Activated CD8-positive, alpha-beta T cell treated with anti-CD3 and anti-CD28 coated beads, Interleukin-2, amount 10 ng/mL, durations not matched to agents 7 days and 5 days (primary cell): Measurements from ENCODE around the gene NHLRC4. TPM values are rescaled to one million over a fixed set of nuclear protein-coding genes. Genes with fewer than 3 reads are reported as not detected.

Source experiments
- ATAC-seq: fragments of 150-1000 bp; cut with Tn5 transposase; one replicate; pipeline ENCODE4 v1.10.0; 2021; ENCODE audit warnings: moderate library complexity
- CTCF ChIA-PET: fragments of 350-600 bp; sonication (Branson Sonifier 250); formaldehyde crosslinking; loops from one replicate; lab custom pipeline; 2021; ENCODE audit warnings: antibody characterized with exemption; lab: Charles Lee
- POLR2A ChIA-PET: fragments of 350-600 bp; sonication (Branson Sonifier 250); formaldehyde crosslinking; loops from one replicate; lab custom pipeline; 2021; ENCODE audit warnings: antibody characterized with exemption; lab: Charles Lee
- DNase-seq: peaks from one replicate; pipeline ENCODE4 v3.0.0-alpha.2; 2020
- H3K27ac Mint-ChIP-seq: one replicate; pipeline ENCODE4 v1.8.0; 2021; ENCODE audit warnings: mild to moderate bottlenecking, mixed read lengths
- H3K27me3 Mint-ChIP-seq: one replicate; pipeline ENCODE4 v1.8.0; 2021; ENCODE audit warnings: low read depth, mixed read lengths
- H3K36me3 Mint-ChIP-seq: one replicate; pipeline ENCODE4 v1.8.0; 2021; ENCODE audit warnings: low read depth, mixed read lengths
- H3K4me1 Mint-ChIP-seq: one replicate; pipeline ENCODE4 v1.8.0; 2021; ENCODE audit warnings: low read depth, mixed read lengths
- H3K4me3 Mint-ChIP-seq: one replicate; pipeline ENCODE4 v1.8.0; 2021; ENCODE audit warnings: mild to moderate bottlenecking, mixed read lengths
- H3K9me3 Mint-ChIP-seq: one replicate; pipeline ENCODE4 v1.8.0; 2022; ENCODE audit warnings: mixed read lengths; ENCODE audit not compliant: insufficient read depth
- total RNA-seq, 2 experiments: library from RNA; stranded (reverse); gene quantifications; one replicate each; pipeline ENCODE4 v1.2.3, GENCODE V29; 2021

The NHLRC4 gene
- total RNA-seq, result 1 to 10 TPM; 1.6 TPM

- peaks cover 29% of the 10 kb centered on the region for H3K4me1 Mint-ChIP-seq
- DNase-seq (peak; percentile 82), ATAC-seq (peak; percentile 56)
- peak within 1 kb of the TSS; percentile 78 for H3K27ac Mint-ChIP-seq
- no peaks in the 10 kb centered on the region for H3K36me3 Mint-ChIP-seq
- CTCF ChIA-PET, result no interaction called here
- H3K27me3 Mint-ChIP-seq, result peaks cover 3% of the 10 kb centered on the region
- POLR2A ChIA-PET, result interaction anchor here (0.7 to 1.3 kb wide), 3 partner anchors 9 to 40 kb away, joined by 3 to 4 read pairs (median 3); partner anchors contain the start of gene CAPN15
- no peaks in the 10 kb centered on the region for H3K9me3 Mint-ChIP-seq
- peak within 1 kb of the TSS; percentile 58 for H3K4me3 Mint-ChIP-seq
These were observed at the start of gene NHLRC4 for GRCh38 chr16:566475-567372. NHLRC4 (plus strand) TSS chr16:567005; CDS start chr16:568048, 1,043 bp downstream.

- Mint-ChIP-seq H3K27me3 (no peaks in the 10 kb centered on the region), H3K27ac (no peak overlapping the region), H3K9me3 (no peaks in the 10 kb centered on the region), H3K4me3 (no peak overlapping the region), H3K4me1 (no peaks in the 10 kb centered on the region), H3K36me3 (no peaks in the 10 kb centered on the region)
- no peak for ATAC-seq
- DNase-seq, result no peak
- CTCF ChIA-PET, result interaction anchor here (1.6 kb wide), 1 partner anchor 9 kb away, joined by 4 read pairs; the partner anchor contains the start of gene CAPN15
- POLR2A ChIA-PET, result interaction anchor here (1.1 kb wide), 1 partner anchor 9 kb away, joined by 3 read pairs; the partner anchor contains the start of gene CAPN15
These were observed 47.9 kb upstream of the NHLRC4 start for GRCh38 chr16:518858-519257.

- DNase-seq, result no peak
- Mint-ChIP-seq H3K4me3 (no peak overlapping the region), H3K36me3 (no peaks in the 10 kb centered on the region), H3K27me3 (no peaks in the 10 kb centered on the region), H3K27ac (no peak overlapping the region), H3K9me3 (no peaks in the 10 kb centered on the region), H3K4me1 (peaks cover 2% of the 10 kb centered on the region)
- POLR2A ChIA-PET, result interaction anchor here (1.1 kb wide), 1 partner anchor 8 kb away, joined by 3 read pairs; the partner anchor contains the start of gene CAPN15
- CTCF ChIA-PET, result interaction anchor here (1.6 kb wide), 1 partner anchor 8 kb away, joined by 4 read pairs; the partner anchor contains the start of gene CAPN15
- ATAC-seq, result no peak
These were observed 47.4 kb upstream of the NHLRC4 start for GRCh38 chr16:519425-519824.

- H3K4me1 Mint-ChIP-seq, result peaks cover 2% of the 10 kb centered on the region
- ChIA-PET CTCF (interaction anchor here (1.6 kb wide), 1 partner anchor 7 kb away, joined by 4 read pairs; the partner anchor contains the start of gene CAPN15), POLR2A (interaction anchor here (0.5 to 1.1 kb wide), 2 partner anchors 7 to 10 kb away, joined by 3 read pairs; partner anchors contain the start of gene CAPN15)
- no peak overlapping the region for H3K27ac Mint-ChIP-seq
- H3K36me3 Mint-ChIP-seq, result no peaks in the 10 kb centered on the region
- no peaks in the 10 kb centered on the region for H3K9me3 Mint-ChIP-seq
- DNase-seq (no peak), ATAC-seq (no peak)
- H3K27me3 Mint-ChIP-seq, result no peaks in the 10 kb centered on the region
- no peak overlapping the region for H3K4me3 Mint-ChIP-seq
These were observed 46.7 kb upstream of the NHLRC4 start for GRCh38 chr16:519841-520687.

GRCh38 chr16:520847-521246 lies 46.0 kb upstream of the NHLRC4 start:
- H3K4me1 Mint-ChIP-seq, result peaks cover 8% of the 10 kb centered on the region
- H3K27me3 Mint-ChIP-seq, result no peaks in the 10 kb centered on the region
- no peak overlapping the region for H3K4me3 Mint-ChIP-seq
- H3K9me3 Mint-ChIP-seq, result no peaks in the 10 kb centered on the region
- CTCF ChIA-PET, result no interaction called here
- POLR2A ChIA-PET, result interaction anchor here (0.6 kb wide), 1 partner anchor 112 kb away, joined by 3 read pairs; no protein-coding TSS in a partner anchor
- DNase-seq (no peak), ATAC-seq (no peak)
- peaks cover 3% of the 10 kb centered on the region for H3K36me3 Mint-ChIP-seq
- no peak overlapping the region for H3K27ac Mint-ChIP-seq

GRCh38 chr16:521381-522210 lies 45.2 kb upstream of the NHLRC4 start:
- H3K27ac Mint-ChIP-seq, result no peak overlapping the region
- H3K27me3 Mint-ChIP-seq, result no peaks in the 10 kb centered on the region
- CTCF ChIA-PET, result no interaction called here
- POLR2A ChIA-PET, result interaction anchor here (0.6 kb wide), 1 partner anchor 111 kb away, joined by 3 read pairs; no protein-coding TSS in a partner anchor
- peaks cover 3% of the 10 kb centered on the region for H3K36me3 Mint-ChIP-seq
- DNase-seq (no peak), ATAC-seq (no peak)
- no peak overlapping the region for H3K4me3 Mint-ChIP-seq
- peaks cover 16% of the 10 kb centered on the region for H3K4me1 Mint-ChIP-seq
- H3K9me3 Mint-ChIP-seq, result no peaks in the 10 kb centered on the region

- no peak for ATAC-seq
- CTCF ChIA-PET, result no interaction called here
- H3K27me3 Mint-ChIP-seq, result no peaks in the 10 kb centered on the region
- POLR2A ChIA-PET, result no interaction called here
- no peak for DNase-seq
- peaks cover 3% of the 10 kb centered on the region for H3K36me3 Mint-ChIP-seq
- no peak overlapping the region for H3K27ac Mint-ChIP-seq
- no peak overlapping the region for H3K4me3 Mint-ChIP-seq
- no peaks in the 10 kb centered on the region for H3K9me3 Mint-ChIP-seq
- H3K4me1 Mint-ChIP-seq, result peaks cover 17% of the 10 kb centered on the region
These were observed 44.3 kb upstream of the NHLRC4 start for GRCh38 chr16:522320-523096.

GRCh38 chr16:523097-523741 lies 43.6 kb upstream of the NHLRC4 start:
- Mint-ChIP-seq H3K27me3 (no peaks in the 10 kb centered on the region), H3K9me3 (no peaks in the 10 kb centered on the region), H3K4me3 (no peak overlapping the region), H3K36me3 (peaks cover 3% of the 10 kb centered on the region), H3K27ac (no peak overlapping the region), H3K4me1 (peaks cover 17% of the 10 kb centered on the region)
- ChIA-PET CTCF (no interaction called here), POLR2A (no interaction called here)
- DNase-seq, result no peak
- ATAC-seq, result no peak

GRCh38 chr16:524274-525040 lies 42.3 kb upstream of the NHLRC4 start:
- no peak overlapping the region for H3K4me3 Mint-ChIP-seq
- CTCF ChIA-PET, result no interaction called here
- H3K27ac Mint-ChIP-seq, result no peak overlapping the region

More at GRCh38 chr16:524274-525040, 42.3 kb upstream of the NHLRC4 start:
- DNase-seq (no peak), ATAC-seq (no peak)
- Mint-ChIP-seq H3K9me3 (no peaks in the 10 kb centered on the region), H3K27me3 (no peaks in the 10 kb centered on the region), H3K36me3 (peaks cover 7% of the 10 kb centered on the region), H3K4me1 (peaks cover 24% of the 10 kb centered on the region)
- POLR2A ChIA-PET, result no interaction called here
